HepG2 (cell line): ENCODE measurements around the gene ASH1L.
"Not testable (repeated sequence)": the region's sequence is repeated elsewhere in the genome, so short reads cannot be mapped to it uniquely, and the experiment has no call there.

ENCODE experiments used
- ATF3 ChIP-seq: sonication (generic); formaldehyde crosslinking; IDR thresholded peaks from 2 replicates; pipeline ENCODE4 v1.4.0; 2020; ENCODE audit warnings: missing genetic modification reagents
- CBX5 ChIP-seq: sonication (generic); formaldehyde crosslinking; IDR thresholded peaks from 2 replicates; pipeline ENCODE4 v1.4.0; 2020; ENCODE audit warnings: missing genetic modification reagents, borderline replicate concordance
- CENPT ChIP-seq: sonication (generic); formaldehyde crosslinking; IDR thresholded peaks from 2 replicates; pipeline ENCODE4 v1.8.0; 2022; ENCODE audit warnings: low read depth, mild to moderate bottlenecking, moderate library complexity, missing genetic modification reagents
- HDAC6 ChIP-seq: fragments of 200-600 bp; sonication (generic); IDR thresholded peaks from 2 replicates; pipeline ENCODE4 v1.7.0; 2017; ENCODE audit warnings: mild to moderate bottlenecking, antibody characterized with exemption, low read length, low read depth
- HNRNPK ChIP-seq: fragments of 200-400 bp; formaldehyde crosslinking; IDR thresholded peaks from 2 replicates; pipeline ENCODE4 v1.6.1; 2018; ENCODE audit warnings: low read length, low read depth, moderate library complexity, mild to moderate bottlenecking; ENCODE audit not compliant: poor library complexity, severe bottlenecking
- JUND ChIP-seq: sonication (generic); formaldehyde crosslinking; IDR thresholded peaks from 2 replicates; pipeline ENCODE4 v1.8.0; 2022; ENCODE audit warnings: mild to moderate bottlenecking, missing genetic modification reagents
- REST ChIP-seq, 2 experiments: IDR thresholded peaks; 2 replicates each; pipeline ENCODE4 v1.6.1; 2011 to 2012; ENCODE audit warnings: low read length in 2 of 2, borderline replicate concordance in 1 of 2, low read depth in 1 of 2, mild to moderate bottlenecking in 1 of 2, moderate library complexity in 1 of 2
- RXRA ChIP-seq: sonication (generic); formaldehyde crosslinking; IDR thresholded peaks from 2 replicates; pipeline ENCODE4 v1.5.1; 2020; ENCODE audit warnings: missing genetic modification reagents
- STAG1 ChIP-seq: sonication (generic); formaldehyde crosslinking; IDR thresholded peaks from 2 replicates; pipeline ENCODE4 v1.4.0; 2020; ENCODE audit warnings: missing genetic modification reagents
- ZNF704 ChIP-seq: sonication (generic); formaldehyde crosslinking; IDR thresholded peaks from 2 replicates; pipeline ENCODE4 v1.8.1; 2023; ENCODE audit warnings: mild to moderate bottlenecking, inconsistent platforms, moderate library complexity, missing genetic modification reagents, borderline replicate concordance

GRCh38 chr1:155610257-155610647, 47.6 kb upstream of the ASH1L start:
- TF ChIP-seq ZNF704 (CRISPR knock-in tag); CENPT (CRISPR knock-in tag); RXRA (CRISPR knock-in tag); JUND (CRISPR knock-in tag); HDAC6; STAG1 (CRISPR knock-in tag); ATF3 (CRISPR knock-in tag); CBX5; REST (IDR thresholded peaks at IDR 0.05; ENCODE audit: borderline replicate concordance in 1 of 2, low read depth in 1 of 2, low read length in 2 of 2); HNRNPK: not testable (repeated sequence)
